Activated T-cell treated with anti-CD3 and anti-CD28 coated beads for 4 hours (primary cell): Measurements from ENCODE around the gene AGTRAP.

Experiments used
- DNase-seq: peaks from one replicate; pipeline ENCODE4 v3.0.0-alpha.2; 2020

AGTRAP gene

GRCh38 chr1:11786168-11786567 is 50.2 kb downstream of the AGTRAP start:
- no peak for DNase-seq

- DNase-seq = no peak
Observed at GRCh38 chr1:11787251-11787803, 51.4 kb downstream of the AGTRAP start.

- DNase-seq = no peak
Observed at GRCh38 chr1:11787804-11788436, 52.0 kb downstream of the AGTRAP start.

GRCh38 chr1:11788549-11789053 is 52.7 kb downstream of the AGTRAP start:
- DNase-seq = no peak

- no peak for DNase-seq
Observed at GRCh38 chr1:11789126-11790067, 53.5 kb downstream of the AGTRAP start.

- no peak for DNase-seq
Observed at GRCh38 chr1:11790101-11790879, 54.4 kb downstream of the AGTRAP start.

GRCh38 chr1:11790880-11791715 is 55.2 kb downstream of the AGTRAP start:
- no peak for DNase-seq

- DNase-seq = no peak
Observed at GRCh38 chr1:11792106-11792505, 56.2 kb downstream of the AGTRAP start.

- DNase-seq = no peak
Observed at GRCh38 chr1:11793819-11794218, 57.9 kb downstream of the AGTRAP start.

- no peak for DNase-seq
Observed at GRCh38 chr1:11794446-11795237, 58.7 kb downstream of the AGTRAP start.

- no peak for DNase-seq
Observed at GRCh38 chr1:11795238-11795890, 59.4 kb downstream of the AGTRAP start.

- no peak for DNase-seq
Observed at GRCh38 chr1:11796036-11796828, 60.3 kb downstream of the AGTRAP start.

- no peak for DNase-seq
Observed at GRCh38 chr1:11797525-11798216, 61.7 kb downstream of the AGTRAP start.

- no peak for DNase-seq
Observed at GRCh38 chr1:11799099-11799498, 63.2 kb downstream of the AGTRAP start.

GRCh38 chr1:11799896-11800295 is 64.0 kb downstream of the AGTRAP start:
- no peak for DNase-seq

GRCh38 chr1:11800391-11800755 is 64.4 kb downstream of the AGTRAP start:
- no peak for DNase-seq
